GM19193 (cell line): ENCODE data around the gene TFB2M.

ENCODE experiments used
- POLR2A ChIP-seq: IDR thresholded peaks from 4 replicates; pipeline ENCODE4 v1.6.1; 2011; ENCODE audit not compliant: insufficient read depth, insufficient read length; ENCODE audit errors: extremely low read depth

Gene TFB2M

GRCh38 chr1:246567646-246568235 is 1.7 kb upstream of the TFB2M start:
- no peak for TF ChIP-seq POLR2A

DNA sequence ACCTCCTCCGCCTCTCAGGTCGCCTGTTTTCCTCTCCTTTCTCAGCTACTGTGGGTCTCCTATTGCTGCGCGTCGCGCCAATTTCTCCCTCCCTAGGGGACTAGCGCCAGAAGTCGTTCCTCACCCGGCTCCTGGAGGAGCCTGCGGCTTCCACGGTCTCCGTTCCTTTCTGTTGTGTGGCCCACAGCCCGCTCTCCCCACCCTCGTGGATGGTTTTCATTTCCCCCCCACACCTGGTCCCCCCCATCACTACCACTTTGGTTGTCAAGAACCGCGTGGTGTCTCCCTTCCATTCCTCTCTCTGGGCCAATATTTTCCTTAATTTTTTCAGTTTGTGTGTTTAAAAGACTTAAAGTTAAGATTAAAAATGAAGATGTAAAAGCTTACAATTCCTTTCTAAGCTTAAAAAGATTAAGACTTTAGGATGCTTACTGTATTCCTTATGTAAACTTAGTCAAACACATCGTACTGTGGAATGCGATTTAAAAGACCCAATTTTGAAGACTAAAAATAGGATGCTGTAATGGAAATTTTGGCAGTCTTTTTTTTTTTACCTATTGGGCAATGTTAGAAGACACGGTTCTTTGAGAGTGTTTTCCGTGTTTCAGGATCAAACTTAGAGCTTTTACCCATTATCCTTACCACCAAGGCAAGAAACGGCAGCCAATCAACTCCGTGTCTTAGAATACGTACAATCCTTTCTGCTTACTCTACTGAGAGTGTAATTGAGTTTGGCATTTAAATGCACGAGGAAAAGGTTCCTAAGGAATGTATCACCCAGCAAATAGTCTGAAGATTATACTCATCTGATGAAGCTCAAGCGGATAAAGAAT is 968 bp upstream of the TFB2M start:
- no peak for TF ChIP-seq POLR2A

DNA sequence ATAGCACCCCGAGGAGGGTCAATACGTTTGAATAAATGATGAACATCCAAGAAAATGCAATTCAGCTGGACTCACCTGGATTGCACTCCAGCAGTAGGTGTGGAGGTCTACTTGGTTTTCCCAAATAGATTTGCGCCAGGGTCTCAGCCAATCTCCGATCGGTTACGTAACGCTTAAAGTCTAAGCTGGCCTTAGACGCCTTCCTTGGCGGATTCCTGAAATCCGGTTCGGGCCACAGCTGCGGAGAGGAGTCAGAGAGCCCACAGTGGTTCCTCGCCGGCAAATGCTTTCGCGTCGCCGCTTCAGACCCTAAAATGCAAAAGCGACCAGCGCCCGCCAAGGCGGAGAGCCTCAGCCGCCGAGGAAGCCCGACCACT is 322 bp downstream of the TFB2M start:
- no peak for TF ChIP-seq POLR2A

DNA sequence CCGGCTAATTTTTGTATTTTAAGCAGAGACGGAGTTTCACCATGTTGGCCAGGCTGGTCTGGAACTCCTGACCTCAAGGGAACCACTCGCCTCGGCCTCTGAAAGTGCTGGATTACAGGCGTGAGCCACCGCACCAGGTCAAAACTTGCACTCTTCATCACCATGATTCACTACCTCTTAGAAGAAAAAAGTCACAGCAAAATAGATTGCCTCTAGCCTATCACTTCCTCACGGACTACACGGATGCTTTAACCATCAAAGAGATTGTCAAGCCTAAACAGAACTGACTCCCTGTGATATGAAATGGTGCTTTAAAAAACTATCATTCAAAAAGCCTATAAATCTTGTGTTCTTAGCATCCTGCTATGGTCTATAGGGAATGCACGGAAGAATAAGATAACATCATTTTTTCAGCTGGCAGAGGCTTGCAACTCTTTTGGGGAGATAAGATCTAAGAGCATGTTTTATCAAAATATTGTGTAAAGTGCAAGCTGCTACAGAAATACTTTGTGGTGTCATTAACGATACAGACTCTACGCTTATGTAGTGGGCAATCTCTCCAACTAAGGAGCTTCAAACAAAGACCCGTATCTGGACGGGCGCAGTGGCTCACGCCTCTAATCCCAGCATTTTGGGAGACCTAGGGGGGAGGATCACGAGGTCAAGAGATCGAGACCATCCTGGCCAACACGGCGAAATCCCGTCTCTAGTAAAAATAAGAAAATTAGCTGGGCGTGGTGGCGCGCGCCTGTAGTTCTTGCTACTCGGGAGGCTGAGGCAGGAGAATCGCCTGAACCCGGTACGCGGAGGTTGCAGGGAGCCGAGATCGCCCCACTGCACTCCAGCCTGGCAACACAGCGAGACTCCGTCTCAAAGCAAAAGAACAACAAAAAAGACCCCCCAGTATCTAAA is 966 bp downstream of the TFB2M start:
- no peak for TF ChIP-seq POLR2A

DNA sequence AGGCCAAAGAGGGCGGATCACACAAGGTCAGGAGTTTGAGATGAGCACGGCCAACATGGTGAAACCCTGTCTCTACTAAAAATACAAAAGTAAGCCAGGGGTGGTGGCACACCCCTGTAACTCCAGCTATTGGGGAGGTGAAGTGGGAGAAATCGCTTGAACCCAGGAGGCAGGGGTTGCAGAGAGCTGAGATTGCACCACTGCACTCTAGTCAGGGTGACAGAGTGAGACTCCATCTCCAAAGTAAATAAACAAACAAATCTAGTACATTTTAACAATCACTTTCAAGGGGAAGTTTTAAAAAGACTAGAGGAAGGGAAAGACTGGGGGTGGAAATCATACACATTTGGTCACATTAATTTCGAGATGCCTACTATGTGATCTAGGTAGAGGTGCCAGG is 6.8 kb downstream of the TFB2M start:
- TF ChIP-seq POLR2A = no peak

GRCh38 chr1:246558041-246558440 is 8.0 kb downstream of the TFB2M start:
- no peak for TF ChIP-seq POLR2A

GRCh38 chr1:246554201-246554600 is 11.9 kb downstream of the TFB2M start:
- no peak for TF ChIP-seq POLR2A

DNA sequence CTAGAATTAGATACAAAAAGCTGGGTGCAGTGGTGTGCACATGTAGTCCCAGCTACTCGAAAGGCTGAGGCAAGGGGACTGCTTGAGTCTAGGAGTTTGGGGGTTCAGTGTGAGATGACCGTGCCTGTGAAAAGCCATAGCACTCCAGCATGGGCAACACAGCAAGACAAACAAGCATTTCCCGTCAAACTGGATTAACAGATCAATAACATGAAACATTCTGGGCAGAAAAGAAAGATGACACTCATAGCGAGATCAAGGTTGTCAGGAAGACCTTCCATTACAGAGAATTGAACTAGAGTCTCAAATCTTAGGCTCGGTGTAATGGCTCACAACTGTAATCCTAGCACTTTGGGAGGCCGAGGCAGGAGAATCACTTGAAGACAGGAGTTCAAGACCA is 14.0 kb downstream of the TFB2M start:
- TF ChIP-seq POLR2A = no peak

DNA sequence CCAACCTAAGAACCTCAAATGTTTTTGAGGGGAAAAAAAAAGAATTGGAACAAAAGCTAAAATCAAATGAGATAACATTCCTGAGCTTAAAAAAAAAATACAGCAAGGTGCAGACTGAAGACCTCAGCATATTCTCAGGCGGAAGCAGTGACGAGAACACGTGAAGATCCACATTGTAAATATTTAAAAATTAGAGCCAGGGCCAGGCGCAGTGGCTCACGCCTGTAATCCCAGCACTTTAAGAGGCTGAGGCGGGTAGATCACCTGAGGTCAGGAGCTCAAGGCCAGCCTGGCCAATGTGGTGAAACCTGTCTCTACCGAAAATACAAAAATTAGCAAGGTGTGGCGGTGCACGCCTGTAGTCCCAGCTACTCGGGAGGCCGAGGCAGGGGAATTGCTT is 15.7 kb downstream of the TFB2M start:
- no peak for TF ChIP-seq POLR2A

DNA sequence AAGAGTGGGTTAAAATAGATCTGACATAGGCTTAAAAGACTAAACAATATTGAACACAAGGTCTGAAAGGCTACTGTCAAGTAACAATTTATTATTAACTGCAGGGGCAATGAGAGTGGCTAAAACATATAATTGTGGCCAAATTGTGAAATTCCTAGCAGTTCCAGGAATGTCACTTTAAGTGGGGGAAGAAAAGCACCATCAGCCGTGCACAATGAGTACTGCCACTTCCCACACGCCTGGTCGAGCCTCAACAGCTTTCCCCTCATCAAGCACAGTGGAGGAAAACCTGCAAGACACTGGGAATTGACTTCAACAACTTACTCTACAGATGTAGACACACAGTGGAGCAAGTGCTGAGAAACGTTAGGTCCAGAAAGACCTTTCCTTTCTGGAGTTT is 16.4 kb downstream of the TFB2M start:
- no peak for TF ChIP-seq POLR2A

GRCh38 chr1:246544001-246544400 is 22.1 kb downstream of the TFB2M start:
- TF ChIP-seq POLR2A = no peak

DNA sequence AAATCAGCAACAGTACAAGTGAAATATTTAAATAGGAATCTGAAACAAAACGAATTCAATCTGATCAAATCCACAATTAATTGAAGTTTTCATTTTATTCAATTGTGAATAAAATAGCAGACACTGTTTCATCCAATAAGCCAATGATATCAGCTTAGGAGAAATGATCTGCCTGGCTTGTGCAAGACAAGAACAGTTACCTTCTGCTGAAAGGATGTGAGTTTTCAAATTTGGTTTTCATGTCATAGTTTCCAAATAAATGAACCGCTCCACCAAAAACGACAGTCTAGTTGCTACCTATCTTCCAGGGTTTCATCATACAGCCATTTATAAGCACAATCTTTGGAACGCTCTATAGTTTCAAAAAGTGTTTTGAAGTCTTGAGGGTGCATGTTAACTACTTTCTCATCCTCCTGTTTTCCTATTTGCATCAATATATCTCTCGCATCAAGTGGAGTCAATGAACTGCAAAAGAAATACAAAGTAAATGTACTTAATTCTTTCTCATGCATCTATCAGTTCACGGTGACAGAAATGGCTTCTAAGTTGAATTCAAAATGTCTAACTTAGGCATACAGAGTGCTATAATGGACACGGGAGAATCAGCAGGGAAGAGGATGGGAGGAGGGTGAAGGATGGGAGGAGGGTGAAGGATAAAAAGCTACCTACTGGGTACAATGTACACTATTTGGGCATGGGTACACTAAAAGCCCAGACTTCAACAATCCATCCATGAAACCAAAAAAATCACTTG is 25.1 kb downstream of the TFB2M start:
- TF ChIP-seq POLR2A = no peak

DNA sequence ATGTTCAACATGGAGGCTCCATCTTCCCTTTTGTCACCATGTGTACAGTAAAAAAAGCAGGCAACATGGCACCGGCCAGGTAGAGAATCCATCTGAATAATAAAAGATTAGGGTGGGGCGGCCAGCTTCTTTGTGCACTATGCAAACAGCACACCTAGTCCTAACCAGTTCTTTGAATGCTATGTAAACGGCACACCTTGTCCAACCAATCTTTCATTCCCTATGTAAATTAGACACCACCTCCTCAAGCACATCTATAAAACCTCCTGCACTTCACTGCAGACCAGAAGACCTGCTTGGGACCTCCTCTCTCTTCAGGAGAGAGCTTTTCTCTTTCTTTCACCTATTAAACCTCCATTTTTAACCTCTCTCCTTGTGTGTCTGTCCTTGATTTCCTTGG is 28.2 kb downstream of the TFB2M start:
- TF ChIP-seq POLR2A = no peak

DNA sequence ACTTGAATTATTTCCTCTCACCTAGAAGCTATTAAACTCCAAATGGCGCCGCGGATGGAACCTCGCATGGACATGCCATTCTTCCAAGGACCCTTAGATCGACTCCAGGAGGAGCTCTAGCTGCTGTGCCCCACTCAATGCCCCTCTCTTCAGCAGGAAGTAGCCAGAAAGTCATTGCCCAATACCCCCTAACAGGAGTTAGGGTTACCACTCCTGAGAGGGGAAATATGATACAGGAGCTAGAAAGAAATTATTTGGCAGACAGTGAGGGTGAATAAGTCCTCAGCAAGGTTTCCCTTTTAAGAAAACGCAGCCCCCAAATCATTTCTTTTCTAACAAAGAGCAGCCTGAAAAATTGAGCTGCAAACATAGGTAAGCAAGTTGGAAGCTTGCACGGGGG is 28.6 kb downstream of the TFB2M start:
- TF ChIP-seq POLR2A = no peak

GRCh38 chr1:246534114-246534513 is 31.9 kb downstream of the TFB2M start:
- no peak for TF ChIP-seq POLR2A
